ENCODE results near the gene WDTC1.

DNA sequence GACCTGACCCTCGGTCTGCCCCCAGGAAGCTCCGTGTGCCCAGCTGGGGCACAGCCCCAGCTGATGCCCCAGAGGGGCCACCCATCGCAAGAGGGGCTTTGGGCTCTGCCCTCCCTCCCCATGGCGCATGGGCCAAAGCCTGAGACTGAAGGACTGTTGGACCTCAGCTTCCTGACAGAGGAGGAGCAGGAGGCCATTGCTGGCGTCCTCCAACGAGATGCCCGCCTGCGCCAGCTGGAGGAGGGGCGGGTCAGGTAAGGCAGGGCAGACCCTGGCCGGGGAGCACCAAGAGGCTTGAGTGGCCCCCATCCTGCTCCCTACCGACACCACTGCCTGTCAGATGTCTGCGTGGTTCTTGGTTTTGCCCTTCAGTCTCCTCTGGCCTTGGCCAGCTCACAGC is 110.8 kb downstream of the WDTC1 start:
- TF ChIP-seq, protein P1, sequence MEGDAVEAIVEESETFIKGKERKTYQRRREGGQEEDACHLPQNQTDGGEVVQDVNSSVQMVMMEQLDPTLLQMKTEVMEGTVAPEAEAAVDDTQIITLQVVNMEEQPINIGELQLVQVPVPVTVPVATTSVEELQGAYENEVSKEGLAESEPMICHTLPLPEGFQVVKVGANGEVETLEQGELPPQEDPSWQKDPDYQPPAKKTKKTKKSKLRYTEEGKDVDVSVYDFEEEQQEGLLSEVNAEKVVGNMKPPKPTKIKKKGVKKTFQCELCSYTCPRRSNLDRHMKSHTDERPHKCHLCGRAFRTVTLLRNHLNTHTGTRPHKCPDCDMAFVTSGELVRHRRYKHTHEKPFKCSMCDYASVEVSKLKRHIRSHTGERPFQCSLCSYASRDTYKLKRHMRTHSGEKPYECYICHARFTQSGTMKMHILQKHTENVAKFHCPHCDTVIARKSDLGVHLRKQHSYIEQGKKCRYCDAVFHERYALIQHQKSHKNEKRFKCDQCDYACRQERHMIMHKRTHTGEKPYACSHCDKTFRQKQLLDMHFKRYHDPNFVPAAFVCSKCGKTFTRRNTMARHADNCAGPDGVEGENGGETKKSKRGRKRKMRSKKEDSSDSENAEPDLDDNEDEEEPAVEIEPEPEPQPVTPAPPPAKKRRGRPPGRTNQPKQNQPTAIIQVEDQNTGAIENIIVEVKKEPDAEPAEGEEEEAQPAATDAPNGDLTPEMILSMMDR (optimal IDR thresholded peaks at IDR 0.05 in 1 of 3, IDR thresholded peaks at IDR 0.05 in 1 of 3, conservative IDR thresholded peaks at IDR 0.05 in 1 of 3; ENCODE audit: extremely low read depth in 1 of 3, insufficient read depth in 2 of 3, low read length in 3 of 3): no peak
- TF ChIP-seq EZH2 (IDR thresholded peaks at IDR 0.05; ENCODE audit: low read length): no peak
